Breast epithelium (tissue), 3 donors: ENCODE results near the gene TTYH3.

Source experiments
- CTCF ChIP-seq, 3 donors: fragments of 450-650 bp; IDR thresholded peaks; one replicate each; pipeline ENCODE4 v1.5.1; 2016 to 2017; ENCODE audit warnings: antibody characterized with exemption in 3 of 3, mild to moderate bottlenecking in 3 of 3, moderate library complexity in 3 of 3
- POLR2A ChIP-seq: fragments of 450-650 bp; IDR thresholded peaks from one replicate; pipeline ENCODE4 v1.6.1; 2016; ENCODE audit warnings: antibody characterized with exemption, mild to moderate bottlenecking, moderate library complexity

- TF ChIP-seq CTCF (IDR thresholded peaks at IDR 0.05) (no peak), POLR2A (no peak)
These were observed at the start of gene TTYH3 for GRCh38 chr7:2631946-2632732.
